ENCODE data around the gene ICAM4. TPM values are rescaled to one million over a fixed set of nuclear protein-coding genes. Genes with fewer than 3 reads are reported as not detected.

Gene ICAM4
- total and polyA plus RNA-seq, 9 of the 15 experiments (the other 6 are each of a cell fraction or from before 2014, with no cell fraction given), result 14.1 to 86.1 (median 29.6) TPM

GRCh38 chr19:10334588-10335351 lies 48.0 kb downstream of the ICAM4 start (continued):
- TF ChIP-seq, protein P1, sequence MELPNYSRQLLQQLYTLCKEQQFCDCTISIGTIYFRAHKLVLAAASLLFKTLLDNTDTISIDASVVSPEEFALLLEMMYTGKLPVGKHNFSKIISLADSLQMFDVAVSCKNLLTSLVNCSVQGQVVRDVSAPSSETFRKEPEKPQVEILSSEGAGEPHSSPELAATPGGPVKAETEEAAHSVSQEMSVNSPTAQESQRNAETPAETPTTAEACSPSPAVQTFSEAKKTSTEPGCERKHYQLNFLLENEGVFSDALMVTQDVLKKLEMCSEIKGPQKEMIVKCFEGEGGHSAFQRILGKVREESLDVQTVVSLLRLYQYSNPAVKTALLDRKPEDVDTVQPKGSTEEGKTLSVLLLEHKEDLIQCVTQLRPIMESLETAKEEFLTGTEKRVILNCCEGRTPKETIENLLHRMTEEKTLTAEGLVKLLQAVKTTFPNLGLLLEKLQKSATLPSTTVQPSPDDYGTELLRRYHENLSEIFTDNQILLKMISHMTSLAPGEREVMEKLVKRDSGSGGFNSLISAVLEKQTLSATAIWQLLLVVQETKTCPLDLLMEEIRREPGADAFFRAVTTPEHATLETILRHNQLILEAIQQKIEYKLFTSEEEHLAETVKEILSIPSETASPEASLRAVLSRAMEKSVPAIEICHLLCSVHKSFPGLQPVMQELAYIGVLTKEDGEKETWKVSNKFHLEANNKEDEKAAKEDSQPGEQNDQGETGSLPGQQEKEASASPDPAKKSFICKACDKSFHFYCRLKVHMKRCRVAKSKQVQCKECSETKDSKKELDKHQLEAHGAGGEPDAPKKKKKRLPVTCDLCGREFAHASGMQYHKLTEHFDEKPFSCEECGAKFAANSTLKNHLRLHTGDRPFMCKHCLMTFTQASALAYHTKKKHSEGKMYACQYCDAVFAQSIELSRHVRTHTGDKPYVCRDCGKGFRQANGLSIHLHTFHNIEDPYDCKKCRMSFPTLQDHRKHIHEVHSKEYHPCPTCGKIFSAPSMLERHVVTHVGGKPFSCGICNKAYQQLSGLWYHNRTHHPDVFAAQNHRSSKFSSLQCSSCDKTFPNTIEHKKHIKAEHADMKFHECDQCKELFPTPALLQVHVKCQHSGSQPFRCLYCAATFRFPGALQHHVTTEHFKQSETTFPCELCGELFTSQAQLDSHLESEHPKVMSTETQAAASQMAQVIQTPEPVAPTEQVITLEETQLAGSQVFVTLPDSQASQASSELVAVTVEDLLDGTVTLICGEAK (IDR thresholded peaks at IDR 0.05), result peak; percentile 60
- TF ChIP-seq, protein P1 (CRISPR knock-in tag; IDR thresholded peaks at IDR 0.05), result no peak
- TF ChIP-seq EP400 (IDR thresholded peaks at IDR 0.05), result peak; percentile 75
- no peak for TF ChIP-seq XRCC4 (IDR thresholded peaks at IDR 0.05; ENCODE audit: extremely low read depth, insufficient read depth, insufficient read length)
- no peak for TF ChIP-seq RCOR1 (IDR thresholded peaks at IDR 0.05; ENCODE audit: borderline replicate concordance in 1 of 2, low read depth in 2 of 2, low read length in 2 of 2)
- no peak for TF ChIP-seq RBM34 (IDR thresholded peaks at IDR 0.05; ENCODE audit: borderline replicate concordance, insufficient read depth, low read length)
- TF ChIP-seq NFYB (IDR thresholded peaks at IDR 0.05; ENCODE audit: extremely low read depth, insufficient read length), result no peak
- no peak for TF ChIP-seq MYNN (IDR thresholded peaks at IDR 0.05)
- no peak for TF ChIP-seq MYNN (CRISPR knock-in tag; IDR thresholded peaks at IDR 0.05)
- no peak for TF ChIP-seq FOXK1 (CRISPR knock-in tag; IDR thresholded peaks at IDR 0.05; ENCODE audit: borderline replicate concordance)
- TF ChIP-seq RNF2 (IDR thresholded peaks at IDR 0.05), result no peak
- TF ChIP-seq CEBPB (tag; IDR thresholded peaks at IDR 0.05), result peak; percentile 60
- no peak for TF ChIP-seq NR3C1 (CRISPR knock-in tag; IDR thresholded peaks at IDR 0.05)
- no peak for TF ChIP-seq NR4A1 (CRISPR knock-in tag; IDR thresholded peaks at IDR 0.05)
- 0 out of 2 replicates have a peak, but pooled peaks have one; percentile 20 for TF ChIP-seq NR4A1 (tag; IDR thresholded peaks at IDR 0.05)
- TF ChIP-seq FUS (optimal IDR thresholded peaks at IDR 0.05; ENCODE audit: low read depth, low read length), result no peak
- TF ChIP-seq ARNT (IDR thresholded peaks at IDR 0.05), result peak in 1 of 2 experiments; percentile 39; a peak in 1 of 4 replicates
- no peak for TF ChIP-seq ZC3H8 (IDR thresholded peaks at IDR 0.05)
- no peak for TF ChIP-seq LEF1 (IDR thresholded peaks at IDR 0.05)
- TF ChIP-seq, protein P2, sequence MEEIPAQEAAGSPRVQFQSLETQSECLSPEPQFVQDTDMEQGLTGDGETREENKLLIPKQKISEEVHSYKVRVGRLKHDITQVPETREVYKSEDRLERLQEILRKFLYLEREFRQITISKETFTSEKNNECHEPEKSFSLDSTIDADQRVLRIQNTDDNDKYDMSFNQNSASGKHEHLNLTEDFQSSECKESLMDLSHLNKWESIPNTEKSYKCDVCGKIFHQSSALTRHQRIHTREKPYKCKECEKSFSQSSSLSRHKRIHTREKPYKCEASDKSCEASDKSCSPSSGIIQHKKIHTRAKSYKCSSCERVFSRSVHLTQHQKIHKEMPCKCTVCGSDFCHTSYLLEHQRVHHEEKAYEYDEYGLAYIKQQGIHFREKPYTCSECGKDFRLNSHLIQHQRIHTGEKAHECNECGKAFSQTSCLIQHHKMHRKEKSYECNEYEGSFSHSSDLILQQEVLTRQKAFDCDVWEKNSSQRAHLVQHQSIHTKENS (CRISPR knock-in tag; IDR thresholded peaks at IDR 0.05), result no peak
- TF ChIP-seq ZNF583 (CRISPR knock-in tag; IDR thresholded peaks at IDR 0.05), result no peak
